ENCODE measurements around the gene TWF2. TPM values are rescaled to one million over a fixed set of nuclear protein-coding genes. Genes with fewer than 3 reads are reported as not detected.

The TWF2 gene
- total and polyA plus RNA-seq, 9 of the 15 experiments (the other 6 are each of a cell fraction or from before 2014, with no cell fraction given): 0.11 to 61.9 (median 29.7) TPM

- Histone ChIP-seq H3K27ac (ENCODE audit: extremely low read depth, low read depth, low read length) (no peak overlapping the region), H3K79me2 (ENCODE audit: control insufficient read depth, insufficient read depth, low read length) (peaks cover 26% of the 10 kb centered on the region)
- POLR2A ChIA-PET: interaction anchor here (0.6 to 1.1 kb wide), 4 partner anchors 16 to 255 kb away, joined by 3 to 5 read pairs (median 4); no protein-coding TSS in a partner anchor
Measured at GRCh38 chr3:52233108-52233591, 5.8 kb downstream of the TWF2 start.

More at GRCh38 chr3:52233108-52233591, 5.8 kb downstream of the TWF2 start:
- BruUV-seq (replicated peaks): no TSS peak
- TF ChIP-seq NFXL1 (CRISPR knock-in tag; IDR thresholded peaks at IDR 0.05) (no peak), TBP (optimal IDR thresholded peaks at IDR 0.05; ENCODE audit: low read depth, low read length) (no peak), HDGF (IDR thresholded peaks at IDR 0.05) (no peak), SNRNP70 (optimal IDR thresholded peaks at IDR 0.05; ENCODE audit: low read depth, low read length) (no peak), BCLAF1 (IDR thresholded peaks at IDR 0.05; ENCODE audit: borderline replicate concordance in 1 of 2, control insufficient read depth in 1 of 2, low read depth in 2 of 2, low read length in 1 of 2) (no peak), CBX1 (IDR thresholded peaks at IDR 0.05; ENCODE audit: low read depth) (no peak), EWSR1 (IDR thresholded peaks at IDR 0.05; ENCODE audit: borderline replicate concordance, low read depth, partially characterized antibody) (no peak), ESRRA (IDR thresholded peaks at IDR 0.05; ENCODE audit: borderline replicate concordance, low read depth) (no peak), CCAR2 (IDR thresholded peaks at IDR 0.05; ENCODE audit: low read depth, low read length) (no peak), OTX1 (CRISPR knock-in tag; IDR thresholded peaks at IDR 0.05) (no peak), POLR3G (IDR thresholded peaks at IDR 0.05; ENCODE audit: extremely low read depth, insufficient read length, insufficient replicate concordance) (no peak), KLF1 (tag; IDR thresholded peaks at IDR 0.05) (no peak), ARID1B (IDR thresholded peaks at IDR 0.05) (no peak), TEAD4 (IDR thresholded peaks at IDR 0.05; ENCODE audit: low read length) (no peak), TEAD4 (CRISPR knock-in tag; IDR thresholded peaks at IDR 0.05; ENCODE audit: borderline replicate concordance) (no peak), ZNF57 (CRISPR knock-in tag; IDR thresholded peaks at IDR 0.05) (no peak)
- intact Hi-C loops (cut with micrococcal nuclease) (loop anchor here (5.0 kb wide), 1 partner anchor 104 kb away; no protein-coding TSS in a partner anchor), in situ Hi-C loops (cut with MboI) (no loop called here)
- Histone ChIP-seq H3K27me3 (ENCODE audit: control insufficient read depth in 2 of 2, insufficient read depth in 2 of 2, low read length in 2 of 2) (no peaks in the 10 kb centered on the region), H3K9ac (ENCODE audit: insufficient read depth in 1 of 2, low read depth in 2 of 2, low read length in 2 of 2) (peak overlapping the region in 1 of 2 experiments; percentile 71; a peak in 1 of 4 replicates), H3K9me3 (replicated peaks; ENCODE audit: control insufficient read depth, insufficient read depth, low read depth, low read length) (no peaks in the 10 kb centered on the region), H3K4me3 (no peak overlapping the region), H2AFZ (ENCODE audit: low read depth, low read length) (no peak overlapping the region), H3K4me1 (replicated peaks in 1 of 2; ENCODE audit: control insufficient read depth in 2 of 2, insufficient read depth in 2 of 2, low read length in 2 of 2) (peaks cover 16 to 55% of the 10 kb centered on the region in 2 experiments; a peak in 4 of 5 replicates), H4K20me1 (replicated peaks; ENCODE audit: control insufficient read depth, insufficient read depth, low read length) (no peaks in the 10 kb centered on the region; the same call in 1 of the 2 replicates), H3K4me2 (ENCODE audit: insufficient read depth, low read length) (no peak overlapping the region), H3K36me3 (ENCODE audit: control insufficient read depth, insufficient read depth, low read length) (peaks cover 34% of the 10 kb centered on the region; the same call in 2 of the 3 replicates), H3K9me1 (ENCODE audit: control insufficient read depth, insufficient read depth, low read length) (no peaks in the 10 kb centered on the region)
- 69% methylated on average over 3 of the region's 5 CpGs for WGBS (ENCODE audit: insufficient coverage, low coverage, missing lambda C conversion rate)
- CTCF ChIA-PET (ENCODE audit: low intra/inter-chr PET ratio): interaction anchor here (0.9 to 3.2 kb wide), 4 partner anchors 45 to 152 kb away, joined by 3 to 18 read pairs (median 6); partner anchors contain the start of gene WDR82
- DNase-seq (ENCODE audit: extremely low read depth in 1 of 4, low spot score in 3 of 4) (no peak), ATAC-seq (no peak), FAIRE-seq (no peak)

Data from K562 (cell line).